ENCODE measurements around the gene TXLNG. TPM values are rescaled to one million over a fixed set of nuclear protein-coding genes. Genes with fewer than 3 reads are reported as not detected.
A peak's percentile ranks its signal among the peaks of the same experiment; 100 is the strongest.
"Not testable (repeated sequence)": the region's sequence is repeated elsewhere in the genome, so short reads cannot be mapped to it uniquely, and the experiment has no call there.

Gene TXLNG
- total RNA-seq, 8 experiments from 2014 or later, result 11.9 to 40.4 (median 13.6) TPM

GRCh38 chrX:16770970-16771482, 15.2 kb upstream of the TXLNG start:
- peaks cover 7 to 8% of the 10 kb centered on the region in 2 donors for H3K4me1 ChIP-seq (replicated peaks in 1 of 2)
- ATAC-seq (replicated peaks in 6 of 8), result peak in 6 of 8 experiments; percentile 19 to 45 (median 32)
- 33 to 100% (median 67%) methylated on average over 1 of the region's 2 CpGs; no CpG with 5 or more reads in 5 of the 10 experiments for WGBS, 10 experiments
- in situ Hi-C loops (cut with MboI; ENCODE audit: low pct_unique_long_range_greater_than_20kb in 2 of 9, low sequenced_read_pairs in 9 of 9, unreplicated experiment in 9 of 9), result no loop called here
- peak overlapping the region; percentile 10 to 98 for H3K27ac ChIP-seq
- H3K4me3 ChIP-seq, result no peak overlapping the region

GRCh38 chrX:16771483-16772398, 14.5 kb upstream of the TXLNG start:
- WGBS, 10 experiments, result 0 to 52% (median 13%) methylated on average over 1 to 16 of the region's 16 CpGs
- in situ Hi-C loops (cut with MboI; ENCODE audit: low pct_unique_long_range_greater_than_20kb in 2 of 9, low sequenced_read_pairs in 9 of 9, unreplicated experiment in 9 of 9), result no loop called here
- peak overlapping the region; percentile 98 to 99 for H3K27ac ChIP-seq
- no peak overlapping the region for H3K4me3 ChIP-seq
- ATAC-seq (replicated peaks in 6 of 8), result peak; percentile 28 to 96 (median 92)
- peaks cover 7 to 8% of the 10 kb centered on the region in 2 donors for H3K4me1 ChIP-seq (replicated peaks in 1 of 2)

GRCh38 chrX:16772460-16772859, 13.8 kb upstream of the TXLNG start:
- in situ Hi-C loops (cut with MboI; ENCODE audit: low pct_unique_long_range_greater_than_20kb in 2 of 9, low sequenced_read_pairs in 9 of 9, unreplicated experiment in 9 of 9), result no loop called here
- WGBS, 10 experiments, result 89% methylated on average over 6 of the region's 6 CpGs; no CpG with 5 or more reads in 9 of the 10 experiments
- ATAC-seq (replicated peaks in 6 of 8), result peak in 4 of 8 experiments; percentile 18 to 23 (median 20)
- peaks cover 7 to 8% of the 10 kb centered on the region in 2 donors for H3K4me1 ChIP-seq (replicated peaks in 1 of 2)
- H3K27ac ChIP-seq, result peak overlapping the region; percentile 98 to 99
- H3K4me3 ChIP-seq, result no peak overlapping the region

GRCh38 chrX:16774746-16775145, 11.5 kb upstream of the TXLNG start:
- WGBS, 10 experiments, result 67 to 100% (median 92%) methylated on average over 1 to 2 of the region's 2 CpGs; no CpG with 5 or more reads in 7 of the 10 experiments
- ATAC-seq (replicated peaks in 6 of 8), result no peak
- H3K4me3 ChIP-seq, result no peak overlapping the region
- no peak overlapping the region for H3K27ac ChIP-seq
- H3K4me1 ChIP-seq (replicated peaks in 1 of 2), result peaks cover 7 to 8% of the 10 kb centered on the region in 2 donors
- in situ Hi-C loops (cut with MboI; ENCODE audit: low pct_unique_long_range_greater_than_20kb in 2 of 9, low sequenced_read_pairs in 9 of 9, unreplicated experiment in 9 of 9), result no loop called here

GRCh38 chrX:16778545-16778944, 7.7 kb upstream of the TXLNG start:
- ATAC-seq (replicated peaks in 6 of 8), result no peak
- no peak overlapping the region for H3K27ac ChIP-seq

GRCh38 chrX:16778993-16779392, 7.3 kb upstream of the TXLNG start:
- no peak overlapping the region for H3K27ac ChIP-seq
- H3K4me1 ChIP-seq (replicated peaks in 1 of 2), result no peaks in the 10 kb centered on the region
- in situ Hi-C loops (cut with MboI; ENCODE audit: low pct_unique_long_range_greater_than_20kb in 2 of 9, low sequenced_read_pairs in 9 of 9, unreplicated experiment in 9 of 9), result no loop called here
- ATAC-seq (replicated peaks in 6 of 8), result no peak
- no peak overlapping the region for H3K4me3 ChIP-seq

More at GRCh38 chrX:16778545-16778944, 7.7 kb upstream of the TXLNG start:
- Histone ChIP-seq H3K4me3 (no peak overlapping the region), H3K4me1 (replicated peaks in 1 of 2) (no peaks in the 10 kb centered on the region)
- in situ Hi-C loops (cut with MboI; ENCODE audit: low pct_unique_long_range_greater_than_20kb in 2 of 9, low sequenced_read_pairs in 9 of 9, unreplicated experiment in 9 of 9), result no loop called here

- H3K27ac ChIP-seq; H3K4me1 ChIP-seq (replicated peaks in 1 of 2); in situ Hi-C loops (cut with MboI; ENCODE audit: low pct_unique_long_range_greater_than_20kb in 2 of 9, low sequenced_read_pairs in 9 of 9, unreplicated experiment in 9 of 9); H3K4me3 ChIP-seq; ATAC-seq (replicated peaks in 6 of 8): not testable (repeated sequence)
- whole genome bisulfite sequencing, 10 experiments, result 33 to 60% methylated on average over 1 of the region's 2 CpGs; no CpG with 5 or more reads in 8 of the 10 experiments
These were observed 6.5 kb upstream of the TXLNG start for GRCh38 chrX:16779815-16780214.

GRCh38 chrX:16783452-16783851, 2.8 kb upstream of the TXLNG start:
- WGBS, 10 experiments, result 99 to 100% methylated on average over 2 to 9 of the region's 17 CpGs; no CpG with 5 or more reads in 8 of the 10 experiments
- in situ Hi-C loops (cut with MboI; ENCODE audit: low pct_unique_long_range_greater_than_20kb in 2 of 9, low sequenced_read_pairs in 9 of 9, unreplicated experiment in 9 of 9), result no loop called here
- Histone ChIP-seq H3K4me3 (no peak overlapping the region), H3K27ac (no peak overlapping the region), H3K4me1 (replicated peaks in 1 of 2) (no peaks in the 10 kb centered on the region)
- no peak for ATAC-seq (replicated peaks in 6 of 8)

- ATAC-seq (replicated peaks in 6 of 8); H3K4me3 ChIP-seq; H3K27ac ChIP-seq; in situ Hi-C loops (cut with MboI; ENCODE audit: low pct_unique_long_range_greater_than_20kb in 2 of 9, low sequenced_read_pairs in 9 of 9, unreplicated experiment in 9 of 9); H3K4me1 ChIP-seq (replicated peaks in 1 of 2): not testable (repeated sequence)
- WGBS, 10 experiments, result 72 to 92% methylated on average over 7 to 12 of the region's 18 CpGs; no CpG with 5 or more reads in 8 of the 10 experiments
These were observed 1.8 kb upstream of the TXLNG start for GRCh38 chrX:16784440-16784839.

- 0 to 12% (median 0%) methylated on average over 1 to 23 of the region's 39 CpGs; no CpG with 5 or more reads in 4 of the 10 experiments for WGBS, 10 experiments
These were observed 773 bp upstream of the TXLNG start for GRCh38 chrX:16785247-16786138.

GRCh38 chrX:16786791-16787735, 797 bp downstream of the TXLNG start:
- Histone ChIP-seq H3K27ac (peak overlapping the region; percentile 78 to 90), H3K4me3 (peak overlapping the region; percentile 43 to 94 (median 66)), H3K4me1 (replicated peaks in 1 of 2) (no peaks in the 10 kb centered on the region)
- in situ Hi-C loops (cut with MboI; ENCODE audit: low pct_unique_long_range_greater_than_20kb in 2 of 9, low sequenced_read_pairs in 9 of 9, unreplicated experiment in 9 of 9), result no loop called here
- peak; percentile 1 to 20 (median 8) for ATAC-seq (replicated peaks in 6 of 8)
- WGBS, 10 experiments, result 0 to 67% (median 7%) methylated on average over 1 to 9 of the region's 73 CpGs; no CpG with 5 or more reads in 6 of the 10 experiments

More at GRCh38 chrX:16785247-16786138, 773 bp upstream of the TXLNG start:
- peak in 1 of 8 experiments; percentile 3 for ATAC-seq (replicated peaks in 6 of 8)
- Histone ChIP-seq H3K4me3 (peak overlapping the region; percentile 45 to 94 (median 65)), H3K4me1 (replicated peaks in 1 of 2) (no peaks in the 10 kb centered on the region), H3K27ac (no peak overlapping the region)
- in situ Hi-C loops (cut with MboI; ENCODE audit: low pct_unique_long_range_greater_than_20kb in 2 of 9, low sequenced_read_pairs in 9 of 9, unreplicated experiment in 9 of 9), result no loop called here

GRCh38 chrX:16788477-16788876, 2.2 kb downstream of the TXLNG start:
- Histone ChIP-seq H3K4me3 (no peak overlapping the region), H3K4me1 (replicated peaks in 1 of 2) (no peaks in the 10 kb centered on the region), H3K27ac (no peak overlapping the region)
- in situ Hi-C loops (cut with MboI; ENCODE audit: low pct_unique_long_range_greater_than_20kb in 2 of 9, low sequenced_read_pairs in 9 of 9, unreplicated experiment in 9 of 9), result no loop called here
- 86 to 92% methylated on average over 1 to 4 of the region's 5 CpGs; no CpG with 5 or more reads in 8 of the 10 experiments for WGBS, 10 experiments
- ATAC-seq (replicated peaks in 6 of 8), result no peak

Measured in motor neuron (in vitro differentiated cells).